ENCODE results near the gene FAM13A.

The FAM13A gene

DNA sequence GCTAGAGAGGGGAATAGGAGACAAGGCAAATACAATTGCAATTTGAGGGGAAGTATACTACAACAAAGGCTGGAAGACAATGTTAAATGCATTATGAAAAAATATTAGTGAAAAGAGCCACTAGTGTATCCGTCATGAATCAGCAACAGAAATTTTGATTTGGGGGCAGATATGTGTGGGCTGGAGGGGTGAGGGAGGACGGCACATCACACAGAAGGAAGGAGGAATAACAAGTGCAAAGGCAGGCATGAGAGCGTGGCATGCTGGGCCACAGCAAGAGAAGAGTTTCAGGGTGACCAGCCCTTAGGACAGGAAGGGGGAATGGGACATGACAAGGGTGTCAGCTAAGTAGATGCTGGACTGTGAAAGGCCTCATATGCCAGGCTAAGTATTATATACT is 295.6 kb downstream of the FAM13A start:
- no peak for DNase-seq

DNA sequence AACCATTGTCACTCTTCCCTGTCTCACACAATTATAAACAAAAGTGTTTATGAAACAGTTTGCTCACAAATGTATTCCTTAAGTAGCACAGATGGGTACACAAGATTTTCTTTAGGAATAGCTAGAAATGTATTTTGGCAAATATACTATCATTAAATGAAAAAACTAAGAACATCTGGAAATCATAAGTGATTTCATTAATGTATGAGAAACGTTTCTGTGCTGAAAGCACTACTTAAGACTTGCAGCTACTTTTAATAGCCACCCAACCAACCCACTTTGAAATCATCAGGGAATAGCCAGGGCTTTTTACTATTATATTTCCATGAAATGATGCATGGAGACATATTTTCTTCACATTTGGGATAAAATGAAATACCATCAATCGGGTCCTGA is 297.1 kb downstream of the FAM13A start:
- DNase-seq, result no peak

DNA sequence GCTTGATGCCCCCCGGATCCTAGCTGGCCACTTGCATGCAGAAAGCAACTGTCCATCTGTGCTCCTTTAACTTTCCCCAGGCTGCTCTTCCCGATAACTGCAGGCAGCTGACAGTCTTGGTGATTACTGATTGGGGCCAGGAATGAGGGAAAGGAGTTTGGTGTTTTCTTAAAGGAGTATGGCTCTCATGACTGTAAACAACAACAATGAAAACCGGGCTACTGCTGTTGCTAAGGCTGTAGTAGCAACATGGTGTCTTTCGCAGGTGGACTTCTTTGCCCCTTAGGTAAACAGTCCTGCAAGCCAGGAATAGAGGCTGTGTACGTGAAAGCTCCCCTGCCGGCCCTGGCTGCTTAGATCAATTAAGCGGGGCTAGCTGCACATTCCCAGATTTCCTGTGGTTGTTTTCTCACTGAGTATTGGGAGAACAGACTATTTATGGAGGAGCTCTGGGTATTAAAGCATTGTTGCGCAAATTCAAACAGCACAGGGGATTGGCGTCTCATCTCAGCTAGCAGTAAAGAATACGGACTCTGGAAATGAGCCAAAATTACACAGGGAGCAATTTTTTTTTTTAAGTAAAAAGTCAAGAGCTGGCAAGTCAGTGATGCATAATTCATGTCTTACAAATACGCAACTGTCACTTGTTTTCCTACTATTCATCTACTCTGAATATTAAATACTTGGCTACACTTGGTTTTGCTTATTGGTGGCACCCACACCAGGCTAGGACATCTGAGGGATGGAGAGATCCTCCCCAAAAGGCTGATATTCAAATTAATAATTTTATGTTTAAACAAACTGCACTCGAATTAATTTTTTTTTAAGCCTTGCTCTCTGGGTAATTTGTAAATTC is 297.7 kb downstream of the FAM13A start:
- DNase-seq, result no peak

DNA sequence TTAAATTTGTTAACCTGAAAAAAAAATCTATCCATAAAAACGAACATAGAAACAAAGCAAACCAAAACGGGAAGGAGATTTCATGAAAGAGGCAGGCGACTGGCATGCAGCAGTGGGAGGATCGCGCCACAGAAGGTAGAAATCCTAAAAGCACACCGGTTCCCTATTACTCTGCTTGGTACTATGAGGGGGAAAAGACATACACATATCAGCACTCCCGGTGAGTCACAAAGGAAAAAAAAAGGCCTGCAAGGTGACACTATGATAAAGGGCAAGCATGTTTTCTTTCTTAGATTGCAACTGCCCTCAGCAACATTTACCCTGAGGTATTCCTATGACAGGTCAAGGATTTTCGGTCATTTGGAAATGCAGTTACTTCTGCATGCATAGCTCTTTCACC is 298.7 kb downstream of the FAM13A start:
- DNase-seq, result no peak

DNA sequence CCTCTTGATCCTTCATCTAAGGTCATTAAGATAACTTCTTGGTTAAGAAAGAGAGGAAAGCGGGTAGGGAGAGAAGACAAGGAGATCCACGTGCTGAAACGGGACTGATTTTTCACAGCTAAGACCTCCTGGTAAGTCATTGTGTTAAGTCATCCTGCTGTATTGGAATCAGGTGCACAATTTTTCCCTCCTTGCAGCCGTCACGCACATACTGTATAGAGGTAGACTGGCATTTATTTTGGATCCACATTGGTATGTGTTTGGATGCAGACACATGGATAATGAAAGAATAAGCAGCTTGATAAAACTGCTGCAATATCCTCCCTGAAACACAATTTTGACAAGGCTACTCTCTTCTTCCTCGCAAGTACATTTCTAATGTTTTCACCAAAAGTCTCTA is 299.2 kb downstream of the FAM13A start:
- DNase-seq, result no peak

DNA sequence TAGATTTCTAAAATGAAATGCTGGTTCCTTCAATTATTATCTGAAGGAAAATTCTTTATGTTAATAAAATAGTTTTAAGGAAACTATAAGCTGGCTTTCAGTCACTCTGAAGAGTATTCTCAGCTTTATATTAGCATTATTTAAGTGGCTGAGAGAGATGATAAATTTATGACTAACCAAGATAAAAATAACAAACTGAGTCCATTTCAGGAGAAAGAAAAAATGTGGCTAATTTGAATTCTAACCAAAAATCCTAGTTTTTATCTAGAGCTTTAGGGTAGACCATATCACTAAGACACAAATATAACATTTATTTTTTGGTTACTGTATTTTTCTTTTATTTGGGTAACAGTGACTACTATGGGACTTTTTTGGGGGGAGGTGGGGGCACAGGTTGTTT is 299.9 kb downstream of the FAM13A start:
- no peak for DNase-seq

DNA sequence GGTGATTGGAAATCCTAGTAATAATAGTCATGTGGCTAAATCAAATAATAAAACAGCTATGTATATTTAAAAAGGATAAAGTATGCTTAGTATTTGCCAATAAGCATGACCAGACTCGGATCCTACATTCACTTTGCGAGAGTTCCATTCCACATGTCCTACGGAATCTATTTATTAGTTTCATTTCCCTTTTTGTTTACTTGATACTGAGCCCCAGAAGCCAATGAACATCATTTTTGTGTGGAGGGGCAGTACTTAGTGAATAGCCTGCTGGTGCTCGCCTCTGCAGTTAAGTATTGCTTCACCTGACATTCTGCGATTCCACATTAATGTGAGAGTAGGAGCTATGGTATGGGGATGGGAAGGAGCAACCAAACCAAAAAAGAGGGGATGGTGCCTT is 300.8 kb downstream of the FAM13A start:
- DNase-seq, result no peak

DNA sequence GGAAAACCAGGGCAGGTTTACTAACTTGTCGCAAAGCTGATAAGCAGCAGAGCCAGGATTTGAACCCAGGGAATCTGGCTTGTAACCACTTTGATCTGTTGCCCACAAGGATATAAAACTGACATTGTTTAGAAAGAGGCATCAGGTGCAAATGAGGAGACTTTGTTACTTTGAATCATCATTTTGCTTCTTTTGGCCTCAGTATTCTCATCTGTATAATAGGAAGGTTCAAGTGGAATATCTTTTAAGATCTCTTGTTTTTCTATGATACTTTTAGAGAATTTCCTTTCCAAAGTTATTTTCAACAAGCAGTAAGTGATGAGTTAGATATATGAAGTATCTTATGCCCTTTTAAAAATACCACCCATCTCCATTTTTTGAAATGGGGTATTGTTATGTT is 301.5 kb downstream of the FAM13A start:
- DNase-seq, result no peak

DNA sequence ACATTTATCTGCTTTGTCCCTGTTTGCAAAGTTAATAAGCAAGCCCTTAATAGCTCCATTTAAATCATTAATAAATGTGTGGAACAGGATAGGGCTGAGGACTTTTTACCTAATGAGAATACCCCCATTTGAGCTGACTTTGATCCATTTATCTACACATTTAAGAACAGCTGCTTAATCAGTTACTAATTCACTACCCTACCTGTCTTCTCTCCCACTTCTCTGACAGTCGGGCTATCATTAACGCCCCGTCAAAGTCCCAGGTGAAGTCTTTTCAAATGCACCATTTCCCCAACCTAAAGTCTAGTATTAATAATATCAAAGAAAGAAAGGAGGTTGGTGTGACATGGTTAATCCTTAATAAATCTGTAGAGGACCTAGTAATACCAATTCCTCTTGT is 302.2 kb downstream of the FAM13A start:
- no peak for DNase-seq

DNA sequence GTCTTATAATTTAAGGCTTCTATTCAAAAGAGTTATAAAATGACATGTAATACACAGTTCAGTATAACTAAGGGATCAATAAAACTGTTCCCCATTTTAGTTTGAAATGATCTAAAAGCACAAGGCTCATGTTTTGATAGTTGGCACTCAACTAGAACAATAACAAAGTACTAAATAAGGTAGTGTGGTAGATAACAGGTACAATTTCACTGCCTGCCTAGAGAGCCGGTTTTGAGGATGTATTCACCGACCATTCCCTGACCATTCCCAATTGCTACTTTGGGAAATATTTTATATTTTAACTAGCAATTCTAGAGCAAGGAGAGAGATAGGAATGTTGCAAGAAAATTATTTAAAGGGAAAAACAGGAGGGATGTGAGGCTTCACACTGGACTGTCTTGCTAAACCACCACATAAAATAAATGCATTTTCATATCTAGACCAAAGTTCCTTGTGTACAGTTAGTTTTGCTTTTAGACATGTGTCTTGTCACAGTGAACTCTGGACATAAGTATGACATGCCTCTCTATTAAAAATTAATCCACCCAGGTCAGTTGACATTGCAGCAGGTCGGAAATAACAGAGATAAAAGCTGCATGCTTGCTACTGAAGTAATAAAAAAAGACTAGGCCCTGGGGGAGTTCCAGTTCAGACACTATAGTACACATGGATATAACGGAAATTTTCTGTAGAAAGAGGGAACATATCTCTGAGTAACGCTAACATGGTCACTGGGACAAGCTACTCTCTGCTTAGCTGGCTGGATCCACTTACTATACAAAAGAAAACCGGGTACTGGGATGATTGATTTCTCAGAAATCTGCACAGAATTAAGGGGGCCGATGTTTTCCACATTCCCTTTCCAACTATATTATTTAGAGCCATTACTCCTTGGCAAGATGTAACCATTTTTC is 303.1 kb downstream of the FAM13A start:
- DNase-seq, result no peak

DNA sequence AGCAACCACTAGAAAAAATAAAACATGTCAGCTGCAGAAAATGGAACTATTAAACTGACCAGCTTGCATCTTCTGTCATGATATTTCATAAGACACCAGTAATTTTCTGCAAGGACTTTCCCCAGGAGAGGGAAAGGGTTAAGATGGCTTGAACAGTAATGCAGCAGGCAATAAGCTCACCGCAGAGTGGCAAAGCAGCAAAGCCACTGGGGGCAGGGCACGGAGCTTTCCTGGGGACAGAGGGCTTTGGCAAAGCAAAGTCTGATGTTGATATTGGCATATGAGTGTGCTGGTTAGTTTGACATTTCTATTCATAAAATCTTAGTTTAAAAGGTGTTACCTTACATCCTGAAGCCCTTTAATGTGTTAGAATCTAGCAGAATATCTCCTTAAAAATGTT is 304.2 kb downstream of the FAM13A start:
- DNase-seq, result no peak

DNA sequence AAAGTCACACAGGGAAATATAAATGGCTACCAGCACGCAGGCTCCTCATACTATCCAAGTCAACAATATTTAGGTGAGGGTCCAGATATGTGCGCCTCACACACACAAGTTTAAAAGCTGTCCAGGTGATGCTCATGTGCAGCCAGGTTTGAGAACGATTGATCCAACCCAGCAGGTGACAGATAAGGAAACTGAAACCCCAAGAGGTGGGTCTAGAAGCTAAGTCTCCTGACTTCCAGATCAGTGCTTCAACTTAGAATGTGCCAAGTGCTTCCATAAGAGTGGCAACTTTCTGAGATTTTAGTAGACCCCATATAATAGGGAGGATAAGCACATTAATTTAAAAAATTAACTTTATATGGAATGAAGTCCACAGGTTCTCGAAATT is 304.9 kb downstream of the FAM13A start:
- no peak for DNase-seq

DNA sequence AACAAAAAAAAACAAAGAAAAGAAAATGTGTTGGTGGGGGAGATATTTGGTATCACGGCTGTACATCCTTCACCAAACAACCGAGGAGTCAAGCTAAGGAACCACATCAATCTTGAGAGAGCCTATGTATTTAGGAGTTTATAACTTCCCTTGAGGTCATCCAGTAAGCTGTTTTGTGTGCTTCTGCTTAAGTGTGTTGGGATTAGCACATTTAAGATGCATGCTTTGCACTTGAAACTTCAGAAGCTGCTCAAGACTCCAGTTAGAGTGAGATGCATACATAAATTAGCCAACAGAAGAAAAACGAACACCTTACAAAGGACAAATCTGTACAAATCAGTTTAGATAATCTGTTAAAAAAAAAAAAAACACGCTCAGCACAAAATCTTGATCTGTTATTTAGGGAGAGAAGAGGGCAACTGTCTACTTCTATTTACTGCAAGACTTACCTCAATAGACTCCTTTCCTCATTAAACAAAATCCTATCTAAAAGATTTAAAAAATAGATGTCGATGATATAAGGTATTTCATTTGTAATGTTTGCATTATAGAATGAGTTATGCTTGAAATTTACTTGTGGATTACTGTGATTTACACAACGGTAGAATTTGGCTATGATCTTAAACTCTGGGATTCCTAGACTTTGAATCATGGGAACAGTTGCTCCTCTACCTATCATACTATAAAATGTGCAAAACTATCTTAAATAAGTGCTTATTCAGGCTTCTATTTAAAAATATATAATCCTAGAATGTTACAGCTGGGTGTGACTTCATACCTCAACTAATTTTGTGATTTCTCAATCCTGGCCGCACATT is 305.5 kb downstream of the FAM13A start:
- no peak for DNase-seq

DNA sequence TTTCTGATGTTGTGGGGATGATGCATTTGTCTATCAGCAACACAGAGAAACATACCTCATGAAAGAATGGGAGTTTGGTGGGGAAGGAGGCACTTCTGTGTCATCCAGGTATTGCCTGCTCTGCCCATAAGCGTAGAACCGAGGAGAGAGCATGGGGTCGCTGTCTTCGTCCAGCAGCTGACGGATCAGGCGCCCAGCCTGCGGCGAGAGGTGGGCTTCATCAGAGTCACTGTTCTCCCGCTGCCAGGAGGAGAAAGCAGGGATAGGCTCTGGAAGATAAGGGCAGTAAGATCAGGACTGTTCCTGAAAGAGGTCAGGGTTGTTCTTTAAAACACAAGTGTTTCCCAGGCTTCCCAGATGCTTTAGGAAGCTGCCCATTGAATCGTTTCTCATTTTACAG is 306.6 kb downstream of the FAM13A start:
- no peak for DNase-seq

DNA sequence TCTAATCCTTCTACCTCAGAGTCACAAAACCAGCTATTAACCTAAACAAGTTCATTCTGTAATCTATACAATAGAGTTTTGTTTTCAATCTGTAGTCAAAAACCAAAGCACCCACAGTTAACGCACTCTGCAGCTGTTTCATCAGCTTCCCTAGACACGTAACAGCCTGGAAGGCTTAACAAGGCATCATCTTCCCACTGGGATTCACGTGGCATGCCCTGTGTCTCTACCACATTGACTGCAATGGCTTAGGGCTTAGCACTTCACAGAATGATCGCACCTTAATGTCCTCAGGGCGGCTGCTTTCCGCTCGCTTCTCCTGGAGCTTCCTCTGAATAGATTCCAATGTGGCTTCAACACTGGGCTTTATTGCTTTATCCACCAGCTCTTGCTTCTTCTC is 309.6 kb downstream of the FAM13A start:
- DNase-seq, result no peak

DNA sequence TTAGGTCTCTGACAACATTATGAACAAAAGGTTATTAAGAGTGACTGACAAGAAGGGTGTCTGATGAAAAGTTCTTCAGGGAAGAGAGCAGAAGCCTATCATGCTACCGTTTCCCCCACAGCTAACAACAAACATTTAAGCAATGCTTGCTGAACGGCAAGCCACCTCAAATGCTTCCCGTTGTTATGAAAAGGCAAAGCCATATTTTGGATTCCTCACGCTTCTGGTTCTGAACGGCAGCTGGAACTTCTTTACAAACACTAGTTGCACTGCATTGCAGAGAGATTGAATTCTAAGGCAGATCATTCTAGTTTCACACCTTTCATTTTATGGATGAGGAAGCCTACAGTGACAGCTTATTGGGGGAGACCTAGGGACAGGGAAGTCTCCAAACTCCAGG is 310.8 kb downstream of the FAM13A start:
- DNase-seq, result no peak

DNA sequence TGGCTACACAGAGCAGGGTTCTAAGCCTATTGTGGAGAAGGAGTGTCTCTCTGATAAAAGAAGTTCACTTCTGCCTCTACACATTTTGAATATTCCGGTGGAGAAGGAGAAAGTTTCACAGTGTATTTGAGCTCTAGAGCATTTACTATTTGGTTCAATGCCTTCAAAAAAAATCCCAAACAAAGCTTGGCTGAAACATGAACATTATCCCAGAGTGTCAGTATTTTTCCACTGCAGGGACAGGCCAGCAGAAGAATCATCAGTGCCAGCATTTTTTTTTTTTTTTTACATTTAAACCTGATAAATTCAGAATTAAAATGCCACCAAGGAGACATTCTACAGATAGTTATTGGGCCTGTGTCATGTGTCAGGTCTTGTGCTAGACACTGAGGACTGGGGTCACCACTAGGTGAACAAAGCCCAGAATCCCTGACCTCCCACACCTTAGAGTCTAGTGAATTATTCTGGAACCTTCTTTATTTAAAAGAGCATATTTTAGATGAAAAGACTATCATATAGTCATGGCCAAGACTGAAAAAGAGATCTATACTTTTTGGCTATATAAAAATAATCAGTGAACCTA is 311.3 kb downstream of the FAM13A start:
- no peak for DNase-seq

DNA sequence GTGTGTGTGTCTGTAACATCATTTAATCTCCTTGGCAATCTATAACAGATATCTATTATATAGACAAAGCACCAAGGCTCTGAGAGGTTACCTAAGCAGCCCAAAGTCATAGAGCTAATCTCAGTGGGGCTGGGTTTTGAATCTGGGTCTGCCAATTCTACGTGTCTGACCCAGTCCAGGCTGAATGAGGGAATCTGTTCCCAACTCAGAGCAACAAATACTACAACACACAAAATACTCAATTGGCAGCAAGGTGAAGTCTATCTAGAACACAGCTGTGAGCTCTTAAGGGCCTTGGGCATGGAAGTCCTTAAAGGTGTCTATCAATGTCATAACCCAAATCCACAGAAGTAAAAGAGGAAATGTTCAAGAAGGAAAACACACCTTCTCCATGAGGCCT is 311.8 kb downstream of the FAM13A start:
- DNase-seq, result no peak

DNA sequence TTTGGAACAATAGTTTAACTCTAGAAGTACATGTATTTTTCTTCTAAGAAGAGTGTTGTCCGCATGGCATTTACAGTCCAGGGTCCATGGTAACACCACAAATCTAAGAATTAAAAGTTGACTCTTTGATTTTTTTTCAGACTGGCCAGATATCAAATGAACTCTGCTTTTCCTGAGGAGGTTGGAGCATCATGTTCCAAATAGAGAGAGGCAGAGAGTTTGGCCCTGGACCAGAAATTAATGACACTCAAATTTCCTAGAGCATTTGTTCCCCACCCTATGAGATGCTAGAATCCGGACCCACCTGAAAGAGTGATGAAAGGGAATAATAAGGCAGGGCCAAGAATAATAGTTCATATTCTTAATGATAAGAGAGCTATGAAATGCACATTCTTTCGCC is 312.4 kb downstream of the FAM13A start:
- no peak for DNase-seq

DNA sequence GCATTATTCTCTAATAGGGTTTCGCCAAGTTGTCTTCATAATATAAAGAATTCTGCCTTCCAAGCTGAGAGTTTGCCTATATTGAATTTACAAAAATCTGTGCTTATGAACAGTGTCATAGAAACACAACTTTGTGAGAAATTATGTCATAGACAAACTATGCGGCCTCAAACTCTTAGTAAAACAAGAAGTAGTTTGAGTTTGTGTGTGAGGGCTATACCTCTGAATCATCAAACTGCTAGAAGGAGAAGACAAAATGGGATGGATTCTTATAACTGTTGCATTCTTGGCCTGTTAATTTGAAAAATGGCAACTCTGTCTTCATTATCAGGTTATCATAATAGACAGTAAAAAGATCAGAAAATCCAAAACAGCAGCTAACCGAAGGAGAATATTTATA is 313.3 kb downstream of the FAM13A start:
- DNase-seq, result no peak

DNA sequence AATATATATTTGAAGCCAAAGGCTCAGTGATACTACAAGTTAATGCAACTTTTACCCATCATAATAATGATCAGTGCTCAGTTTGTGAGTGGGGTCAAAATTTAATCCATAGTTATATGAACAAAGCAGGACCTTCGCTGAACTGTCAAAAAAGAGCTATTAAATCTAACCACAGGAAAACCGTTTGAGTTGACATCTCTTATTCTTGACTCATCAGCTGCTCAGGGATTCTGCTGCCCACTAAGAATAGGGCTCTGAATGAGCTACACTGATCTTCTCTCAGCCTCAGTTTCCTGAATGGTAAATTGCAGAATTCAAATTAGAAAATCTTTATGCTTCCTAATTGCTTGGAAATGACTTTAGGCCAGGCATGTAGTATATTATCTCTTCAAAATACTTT is 314.4 kb downstream of the FAM13A start:
- DNase-seq, result no peak

DNA sequence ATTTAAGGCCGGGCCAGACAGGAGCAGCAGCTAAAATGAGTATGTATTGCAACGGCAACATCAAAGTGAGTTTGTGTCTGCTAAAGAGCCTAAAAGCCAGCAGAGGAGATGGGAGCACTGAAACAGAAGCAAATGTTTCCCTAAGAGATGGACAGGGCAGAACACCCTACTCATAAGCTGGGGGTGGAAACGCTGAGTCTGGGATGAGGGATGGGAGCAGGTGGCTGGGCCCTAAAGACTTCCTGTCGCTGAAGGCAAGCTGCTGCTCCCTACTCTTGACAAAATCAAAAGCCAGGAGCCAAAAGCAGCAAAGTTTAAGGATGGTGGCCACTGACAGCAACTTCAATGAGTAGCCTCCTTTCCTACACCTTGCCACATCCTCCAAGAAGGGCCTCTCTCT is 318.8 kb downstream of the FAM13A start:
- DNase-seq, result no peak
